Adipose tissue (tissue), 3 donors: ENCODE results near the gene ERV3-1. TPM values are rescaled to one million over a fixed set of nuclear protein-coding genes. Genes with fewer than 3 reads are reported as not detected.
"Not testable (repeated sequence)": the region's sequence is repeated elsewhere in the genome, so short reads cannot be mapped to it uniquely, and the experiment has no call there.

Source experiments
- H3K27ac ChIP-seq: one replicate; pipeline ENCODE4 v1.5.1; 2013; ENCODE audit warnings: low read depth, low read length
- WGBS, 3 donors: extraction: QIAGEN DNeasy Blood & Tissue Kit; methylation state at CpG; one replicate each; pipeline ENCODE4 v1.1.7; 2013; 5-methylcytosine and 5-hydroxymethylcytosine counted together
- polyA plus RNA-seq, 3 donors: library from polyadenylated mRNA; stranded (reverse); fragments of 200-250 nt; gene quantifications; one replicate each; pipeline ENCODE4 v1.2.3, GENCODE V29; 2013
- donor health status: healthy with polysubstance abuse.
- donor health status: Bipolar disorder and iron deficiency.
- donor health status: healthy.

Gene ERV3-1
- polyA plus RNA-seq, 3 donors, result 5.4 to 44.7 (median 8.5) TPM

GRCh38 chr7:64947252-64948000 is 59.1 kb downstream of the ERV3-1 start:
- H3K27ac ChIP-seq, result no peak overlapping the region
- 2 to 3% (median 3%) methylated on average over 54 to 59 of the region's 59 CpGs for WGBS, 3 donors

GRCh38 chr7:64946772-64947171 is 59.7 kb downstream of the ERV3-1 start:
- 35 to 47% (median 39%) methylated on average over 5 of the region's 5 CpGs for WGBS, 3 donors
- H3K27ac ChIP-seq, result no peak overlapping the region

GRCh38 chr7:64945503-64946175 is 60.8 kb downstream of the ERV3-1 start:
- H3K27ac ChIP-seq, result no peak overlapping the region
- 30 to 49% (median 46%) methylated on average over 2 of the region's 2 CpGs for WGBS, 3 donors

- H3K27ac ChIP-seq, result not testable (repeated sequence)
- WGBS, 3 donors, result 77 to 89% (median 82%) methylated on average over 5 of the region's 5 CpGs
Observed at GRCh38 chr7:64944667-64945502, 61.6 kb downstream of the ERV3-1 start.

Other genes starting within 250 kb of the ERV3-1 start
- gene ZNF138, start 212.3 kb downstream of the ERV3-1 start, polyA plus RNA-seq, result 1 to 10 TPM; 2.2 to 2.7 (median 2.7) TPM
- gene ZNF273, start 103.4 kb downstream of the ERV3-1 start, polyA plus RNA-seq, result 1 to 10 TPM; 1.1 to 3.9 (median 2.7) TPM
- 10 to 100 TPM in 1 of 3 donors, 1 to 10 TPM in 2; 5.2 to 26.5 (median 5.2) TPM for gene ZNF117, start 15.7 kb downstream of the ERV3-1 start, polyA plus RNA-seq